Measurements from ENCODE around the gene RXFP3.

- TF ChIP-seq POLR2A (IDR thresholded peaks at IDR 0.05), result no peak
- TF ChIP-seq, protein P1, sequence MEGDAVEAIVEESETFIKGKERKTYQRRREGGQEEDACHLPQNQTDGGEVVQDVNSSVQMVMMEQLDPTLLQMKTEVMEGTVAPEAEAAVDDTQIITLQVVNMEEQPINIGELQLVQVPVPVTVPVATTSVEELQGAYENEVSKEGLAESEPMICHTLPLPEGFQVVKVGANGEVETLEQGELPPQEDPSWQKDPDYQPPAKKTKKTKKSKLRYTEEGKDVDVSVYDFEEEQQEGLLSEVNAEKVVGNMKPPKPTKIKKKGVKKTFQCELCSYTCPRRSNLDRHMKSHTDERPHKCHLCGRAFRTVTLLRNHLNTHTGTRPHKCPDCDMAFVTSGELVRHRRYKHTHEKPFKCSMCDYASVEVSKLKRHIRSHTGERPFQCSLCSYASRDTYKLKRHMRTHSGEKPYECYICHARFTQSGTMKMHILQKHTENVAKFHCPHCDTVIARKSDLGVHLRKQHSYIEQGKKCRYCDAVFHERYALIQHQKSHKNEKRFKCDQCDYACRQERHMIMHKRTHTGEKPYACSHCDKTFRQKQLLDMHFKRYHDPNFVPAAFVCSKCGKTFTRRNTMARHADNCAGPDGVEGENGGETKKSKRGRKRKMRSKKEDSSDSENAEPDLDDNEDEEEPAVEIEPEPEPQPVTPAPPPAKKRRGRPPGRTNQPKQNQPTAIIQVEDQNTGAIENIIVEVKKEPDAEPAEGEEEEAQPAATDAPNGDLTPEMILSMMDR (IDR thresholded peaks at IDR 0.05 in 8 of 11, conservative IDR thresholded peaks at IDR 0.05 in 3 of 11), result no peak
Measured at GRCh38 chr5:33984671-33985124, 48.5 kb downstream of the RXFP3 start, which contains the start of gene SLC45A2.
